SK-N-SH (cell line): Measurements from ENCODE around the gene TMEM134.

Source experiments
- CTCF ChIP-seq: fragments of 200-600 bp; sonication (generic); IDR thresholded peaks from 2 replicates; pipeline ENCODE4 v1.6.1; 2017; ENCODE audit warnings: antibody characterized with exemption, mild to moderate bottlenecking, moderate library complexity
- EZH2phosphoT487 ChIP-seq: fragments of 200-600 bp; sonication (generic); IDR thresholded peaks from 2 replicates; pipeline ENCODE4 v1.6.1; 2017; ENCODE audit warnings: low read depth, mixed run types, mild to moderate bottlenecking, antibody characterized with exemption, moderate library complexity, borderline replicate concordance
- FOXJ3 ChIP-seq: sonication (generic); formaldehyde crosslinking; IDR thresholded peaks from 2 replicates; pipeline ENCODE4 v1.5.1; 2020; ENCODE audit warnings: mild to moderate bottlenecking, missing genetic modification reagents
- GABPA ChIP-seq: IDR thresholded peaks from 2 replicates; pipeline ENCODE4 v1.4.0; 2012; ENCODE audit warnings: low read depth, mild to moderate bottlenecking
- PBX3 ChIP-seq: IDR thresholded peaks from 2 replicates; pipeline ENCODE4; 2012
- POLR2AphosphoS5 ChIP-seq: IDR thresholded peaks from 2 replicates; pipeline ENCODE4 v1.6.1; 2012; ENCODE audit warnings: low read depth, low read length
- RAD21 ChIP-seq: IDR thresholded peaks from 2 replicates; pipeline ENCODE4 v1.6.1; 2012; ENCODE audit warnings: mild to moderate bottlenecking, low read length
- RFX5 ChIP-seq: IDR thresholded peaks from 2 replicates; pipeline ENCODE4 v1.6.1; 2012; ENCODE audit warnings: mild to moderate bottlenecking, improper control_type of control experiment, low read length
- SIN3A ChIP-seq: IDR thresholded peaks from 2 replicates; pipeline ENCODE4 v1.6.1; 2012; ENCODE audit warnings: low read depth, mild to moderate bottlenecking, low read length, moderate library complexity, borderline replicate concordance
- TAF1 ChIP-seq: IDR thresholded peaks from 2 replicates; pipeline ENCODE4 v1.6.1; 2012; ENCODE audit warnings: low read depth, mild to moderate bottlenecking, low read length, moderate library complexity, borderline replicate concordance
- TCF12 ChIP-seq: IDR thresholded peaks from 2 replicates; pipeline ENCODE4 v1.4.0; 2012
- YY1 ChIP-seq: IDR thresholded peaks from 2 replicates; pipeline ENCODE4 v1.4.0; 2012; ENCODE audit warnings: low read depth, mild to moderate bottlenecking
- ZBTB33 ChIP-seq: IDR thresholded peaks from 2 replicates; pipeline ENCODE4 v1.4.0; 2012; ENCODE audit warnings: low read depth, borderline replicate concordance

- TF ChIP-seq FOXJ3 (no peak), POLR2AphosphoS5 (no peak), CTCF (no peak), SIN3A (no peak), RAD21 (no peak), TAF1 (no peak), ZBTB33 (no peak), EZH2phosphoT487 (no peak), PBX3 (no peak), GABPA (no peak), YY1 (no peak), TCF12 (no peak), RFX5 (no peak)
Observed at GRCh38 chr11:67500484-67500821, 31.4 kb upstream of the TMEM134 start.
